Fibroblast of skin of scalp (primary cell): ENCODE data around the gene WNT8A. TPM values are rescaled to one million over a fixed set of nuclear protein-coding genes. Genes with fewer than 3 reads are reported as not detected.
"Not testable (repeated sequence)": the region's sequence is repeated elsewhere in the genome, so short reads cannot be mapped to it uniquely, and the experiment has no call there.

Experiments
- DNase-seq: peaks from one replicate; pipeline ENCODE4 v3.0.0-alpha.2; 2013
- polyA plus RNA-seq, 2 experiments: library from polyadenylated mRNA; unstranded; fragments of 120-200 nt; gene quantifications; one replicate each; pipeline ENCODE4 v1.2.1, GENCODE V29; 2013; ENCODE audit not compliant: insufficient read length in 2 of 2

The WNT8A gene
- not detected for polyA plus RNA-seq (2013, experiment 1 of 2; ENCODE audit: insufficient read length)
- not detected for polyA plus RNA-seq (2013, experiment 2 of 2; ENCODE audit: insufficient read length)

- no peak for DNase-seq
Observed at GRCh38 chr5:138083702-138084101, at the start of gene WNT8A. TSS of gene WNT8A (plus strand) at chr5:138084033. CDS start at chr5:138084128, 95 bp downstream.

- peak; percentile 88 for DNase-seq
Observed at GRCh38 chr5:138035605-138036537, 48.0 kb upstream of the WNT8A start.

- DNase-seq = no peak
Observed at GRCh38 chr5:138037271-138037670, 46.6 kb upstream of the WNT8A start.

GRCh38 chr5:138037907-138038633 is 45.8 kb upstream of the WNT8A start:
- DNase-seq = no peak

- no peak for DNase-seq
Observed at GRCh38 chr5:138038826-138039225, 45.0 kb upstream of the WNT8A start.

GRCh38 chr5:138045283-138045682 is 38.5 kb upstream of the WNT8A start:
- DNase-seq = not testable (repeated sequence)

- no peak for DNase-seq
Observed at GRCh38 chr5:138051441-138052296, 32.2 kb upstream of the WNT8A start.

- DNase-seq = not testable (repeated sequence)
Observed at GRCh38 chr5:138052718-138053117, 31.1 kb upstream of the WNT8A start.

- no peak for DNase-seq
Observed at GRCh38 chr5:138053554-138053953, 30.3 kb upstream of the WNT8A start.

GRCh38 chr5:138054206-138054605 is 29.6 kb upstream of the WNT8A start:
- no peak for DNase-seq

- DNase-seq = no peak
Observed at GRCh38 chr5:138054847-138055558, 28.8 kb upstream of the WNT8A start.

- no peak for DNase-seq
Observed at GRCh38 chr5:138064526-138064925, 19.3 kb upstream of the WNT8A start.

GRCh38 chr5:138065102-138065501 is 18.7 kb upstream of the WNT8A start:
- DNase-seq = peak; percentile 7

GRCh38 chr5:138067945-138068344 is 15.9 kb upstream of the WNT8A start:
- DNase-seq = no peak

- peak; percentile 75 for DNase-seq
Observed at GRCh38 chr5:138068742-138069600, 14.9 kb upstream of the WNT8A start.

- not testable (repeated sequence) for DNase-seq
Observed at GRCh38 chr5:138070026-138070425, 13.8 kb upstream of the WNT8A start.

GRCh38 chr5:138077064-138077696 is 6.7 kb upstream of the WNT8A start:
- DNase-seq = peak; percentile 58

- no peak for DNase-seq
Observed at GRCh38 chr5:138078006-138078643, 5.7 kb upstream of the WNT8A start.

GRCh38 chr5:138082033-138082432 is 1.8 kb upstream of the WNT8A start:
- no peak for DNase-seq

GRCh38 chr5:138091685-138092084 is 7.9 kb downstream of the WNT8A start:
- DNase-seq = no peak
